NCI-H82 (cell line): ENCODE data around the gene CYP4V2.
A peak's percentile ranks its signal among the peaks of the same experiment; 100 is the strongest.

Source experiments
- DNase-seq: peaks from one replicate; lab custom pipeline; 2025; lab: John Stamatoyannopoulos, UW

The CYP4V2 gene

DNA sequence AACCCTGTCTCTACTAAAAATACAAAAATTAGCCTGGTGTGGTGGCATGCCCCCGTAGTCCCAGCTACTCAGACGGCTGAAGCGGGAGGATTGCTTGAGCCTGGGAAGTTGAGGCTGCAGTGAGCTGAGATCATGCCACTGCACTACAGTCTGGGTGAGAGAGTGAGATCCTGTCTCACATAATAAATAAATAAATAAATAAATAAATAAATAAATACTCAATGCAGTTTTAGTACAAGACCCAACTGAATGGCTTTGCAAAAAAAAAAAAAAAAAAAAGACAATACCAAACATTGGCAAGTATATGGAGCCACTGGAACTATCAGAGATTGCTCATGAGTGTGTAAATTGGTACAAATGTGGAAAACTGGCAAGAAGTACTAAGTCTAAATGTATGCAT lies 3.3 kb upstream of the CYP4V2 start:
- DNase-seq, result no peak

DNA sequence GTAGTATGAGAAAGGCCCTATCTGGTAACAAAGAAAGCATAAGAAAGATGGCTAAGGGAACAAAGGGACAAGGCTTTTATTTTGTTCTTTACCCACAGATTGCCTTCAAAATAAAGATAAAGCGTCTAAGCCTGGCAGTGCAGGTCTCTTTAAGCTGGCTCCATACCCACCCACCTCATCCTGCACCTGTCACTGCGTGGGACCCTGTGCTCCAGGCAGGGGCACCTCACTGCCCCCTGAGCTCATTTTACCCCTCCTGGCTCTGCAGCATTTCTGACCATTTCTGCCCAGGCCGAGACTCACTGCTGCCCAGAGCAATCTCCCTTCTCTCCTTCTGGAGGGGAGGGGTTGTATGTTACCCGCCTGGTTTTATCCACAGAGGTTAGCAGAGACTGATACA lies 1.7 kb upstream of the CYP4V2 start:
- DNase-seq, result no peak

DNA sequence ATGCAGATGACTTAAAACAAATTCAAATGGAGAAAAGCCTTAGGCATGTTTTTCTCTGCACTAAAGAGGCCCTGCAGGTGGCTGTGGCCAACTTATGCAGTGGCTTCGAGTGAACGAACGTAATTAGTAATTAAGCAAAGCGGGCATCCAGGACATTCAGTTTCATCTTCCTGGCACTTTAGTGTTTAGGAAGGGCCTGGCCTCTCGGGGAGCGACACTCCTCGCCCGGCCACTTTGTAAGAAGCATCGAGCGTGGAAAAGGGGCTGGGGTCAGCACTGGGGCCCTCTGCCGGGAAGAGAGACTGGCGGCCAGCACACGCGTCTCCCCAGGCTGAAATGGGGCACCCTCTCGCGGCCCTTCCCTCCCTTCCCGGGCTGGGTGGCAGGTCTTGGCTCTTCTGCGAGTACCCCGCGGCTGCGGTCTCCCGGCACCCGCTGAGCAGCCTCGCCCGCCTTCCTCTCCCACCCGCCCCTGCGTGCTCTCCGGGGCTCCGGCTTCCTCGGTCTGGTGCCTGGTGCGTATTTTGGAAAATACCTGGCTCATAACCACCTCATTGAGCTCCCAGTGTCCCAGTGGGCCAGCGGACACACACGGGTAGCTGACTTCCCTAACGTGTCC lies 677 bp upstream of the CYP4V2 start:
- DNase-seq, result peak; percentile 49

DNA sequence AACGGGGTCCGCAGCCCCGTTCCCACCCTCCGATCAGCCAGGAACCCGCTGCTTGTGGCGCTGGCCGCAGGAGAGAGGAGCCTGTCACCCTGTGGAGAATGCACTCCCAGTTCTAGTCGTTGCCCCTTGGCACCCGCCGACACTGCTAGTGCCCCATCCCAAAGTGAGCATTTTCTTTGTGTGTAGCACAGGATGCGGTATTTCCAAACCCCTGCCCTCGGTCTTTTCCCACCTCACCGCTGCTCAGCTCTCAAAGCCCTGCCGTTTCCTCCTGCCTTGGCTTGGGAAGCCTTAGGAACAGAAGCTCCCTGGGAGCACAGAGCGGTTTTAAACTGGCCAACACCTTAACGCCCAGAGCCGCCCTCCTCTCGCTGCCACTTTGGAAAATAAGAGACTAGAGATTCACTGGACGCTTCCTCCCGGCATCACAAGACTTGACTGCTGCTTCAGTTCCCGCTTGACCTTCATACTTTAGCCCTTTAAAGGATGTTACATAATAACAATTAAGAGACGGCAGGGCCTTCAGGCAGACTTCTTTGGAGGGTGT lies 772 bp downstream of the CYP4V2 start:
- peak; percentile 44 for DNase-seq

DNA sequence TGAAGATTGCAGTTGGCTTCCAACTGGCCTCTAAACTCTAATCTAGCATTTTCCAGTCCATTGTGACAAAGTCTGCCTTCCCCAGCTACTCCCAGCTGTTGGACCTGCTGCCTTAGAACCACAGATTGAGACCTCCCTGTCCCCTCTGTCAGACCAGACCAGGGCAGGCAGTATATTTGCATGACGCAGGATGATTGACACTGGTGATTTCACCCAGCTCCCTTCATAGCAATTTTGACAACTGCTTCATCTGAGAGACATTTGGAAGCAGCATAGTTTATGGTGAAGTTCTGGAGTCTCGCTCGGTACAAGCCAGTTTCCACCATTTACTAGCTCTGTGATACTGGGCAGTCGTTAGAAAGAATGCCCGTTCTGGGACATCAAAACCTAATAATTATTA lies 2.5 kb downstream of the CYP4V2 start:
- DNase-seq, result no peak

DNA sequence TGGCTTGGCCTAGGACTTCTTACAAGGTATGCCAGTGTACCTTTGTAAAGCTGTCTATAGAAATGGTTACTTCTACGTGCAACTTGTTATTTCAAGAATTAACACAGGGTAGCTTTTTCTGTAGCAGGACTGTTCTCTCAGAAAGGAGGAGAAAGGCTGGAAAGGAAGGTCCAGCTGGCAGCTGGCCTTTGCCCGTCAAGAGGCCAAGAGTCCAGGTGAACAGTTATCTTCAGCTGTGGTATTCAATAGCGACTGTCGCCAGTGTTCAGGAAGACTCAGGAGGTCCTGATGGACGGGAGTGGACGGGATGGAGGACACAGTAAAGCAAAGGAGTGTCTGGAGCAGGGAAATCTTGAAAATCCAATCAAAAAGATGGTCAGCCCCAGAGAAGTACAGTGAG lies 4.7 kb downstream of the CYP4V2 start:
- no peak for DNase-seq

DNA sequence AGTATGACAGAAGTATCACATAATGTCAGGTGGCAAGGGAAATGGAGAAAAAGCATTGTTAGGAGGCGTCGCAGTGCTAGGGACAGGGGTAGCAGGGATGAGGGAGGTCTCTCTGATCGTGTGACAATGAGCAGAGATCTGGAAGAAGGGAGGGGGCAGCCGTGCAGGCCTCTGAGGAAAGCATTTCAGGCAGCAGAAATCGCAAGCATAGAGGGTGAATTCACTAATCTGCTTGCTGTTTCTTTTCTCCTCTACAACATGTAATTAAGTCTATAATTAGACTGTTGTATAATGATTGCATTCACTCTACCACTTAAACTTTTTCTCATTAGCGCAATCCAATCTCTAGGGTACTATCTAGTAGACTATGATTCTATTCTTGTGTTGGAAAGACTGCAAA lies 9.1 kb downstream of the CYP4V2 start:
- DNase-seq, result no peak

DNA sequence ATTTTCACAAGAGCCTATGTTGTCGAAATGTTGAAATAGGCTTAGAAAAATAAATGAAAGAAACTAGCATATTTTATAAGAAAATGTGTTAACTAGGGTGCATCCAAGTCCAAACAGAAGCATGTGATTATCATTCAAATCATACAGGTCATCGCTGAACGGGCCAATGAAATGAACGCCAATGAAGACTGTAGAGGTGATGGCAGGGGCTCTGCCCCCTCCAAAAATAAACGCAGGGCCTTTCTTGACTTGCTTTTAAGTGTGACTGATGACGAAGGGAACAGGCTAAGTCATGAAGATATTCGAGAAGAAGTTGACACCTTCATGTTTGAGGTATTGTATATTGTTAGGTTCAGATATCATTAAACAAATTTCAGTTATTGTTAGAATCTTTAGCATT lies 9.6 kb downstream of the CYP4V2 start:
- no peak for DNase-seq

DNA sequence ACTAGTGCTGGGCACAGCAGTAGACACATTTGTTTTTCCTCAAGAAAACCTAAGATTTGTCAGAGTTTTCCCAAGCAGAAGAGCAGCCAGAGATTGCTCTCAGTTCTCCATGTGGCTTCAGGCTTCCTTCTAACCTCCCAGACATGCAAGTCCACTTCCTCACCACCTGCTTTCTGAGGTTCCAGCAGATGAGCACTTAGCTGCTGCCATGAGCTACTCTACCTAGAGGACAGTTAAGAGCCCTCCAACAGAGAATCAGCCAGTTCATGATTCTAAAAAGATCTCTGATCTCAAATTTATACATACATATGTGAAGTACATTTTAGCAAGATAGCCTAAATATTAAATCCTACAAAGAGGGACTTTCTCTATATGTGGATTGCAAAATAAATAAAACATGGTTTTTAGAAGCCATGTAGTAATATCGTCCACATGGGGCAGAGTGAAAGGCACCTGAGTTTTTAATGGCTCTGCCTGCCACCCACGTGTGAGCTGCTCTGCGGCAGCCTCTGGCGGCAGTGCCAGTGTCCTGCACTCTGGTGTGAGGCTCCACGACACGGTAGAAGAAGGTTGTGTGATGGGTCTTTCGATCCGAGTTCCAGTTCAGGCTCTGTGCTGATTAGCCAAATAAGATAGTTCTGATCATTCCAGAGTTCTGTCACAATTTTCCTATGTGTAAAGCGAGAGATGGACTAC lies 10.3 kb downstream of the CYP4V2 start:
- DNase-seq, result peak; percentile 56

DNA sequence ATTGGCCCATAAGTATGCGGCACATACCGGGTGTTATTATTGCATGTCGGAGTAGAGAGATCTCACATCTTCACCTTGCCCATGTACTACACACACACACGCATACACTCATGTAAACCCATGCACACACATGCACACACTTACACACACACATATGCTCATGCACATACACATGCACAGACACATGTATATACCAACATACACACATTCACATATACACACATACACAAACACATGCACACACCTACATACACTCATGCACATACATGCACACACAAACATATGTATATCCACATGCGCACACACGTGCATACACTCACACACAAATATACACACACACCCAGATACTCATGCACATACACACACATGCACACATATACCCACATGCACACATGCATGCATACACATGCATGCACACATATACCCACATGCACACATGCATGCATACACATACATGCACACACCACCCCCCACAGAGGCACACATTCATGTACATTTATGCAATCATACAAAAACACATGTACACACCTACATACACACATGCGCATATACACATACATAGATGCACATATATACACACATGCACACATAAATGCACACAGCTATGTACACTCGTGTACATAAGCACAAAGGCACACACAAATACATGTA lies 11.2 kb downstream of the CYP4V2 start:
- no peak for DNase-seq

DNA sequence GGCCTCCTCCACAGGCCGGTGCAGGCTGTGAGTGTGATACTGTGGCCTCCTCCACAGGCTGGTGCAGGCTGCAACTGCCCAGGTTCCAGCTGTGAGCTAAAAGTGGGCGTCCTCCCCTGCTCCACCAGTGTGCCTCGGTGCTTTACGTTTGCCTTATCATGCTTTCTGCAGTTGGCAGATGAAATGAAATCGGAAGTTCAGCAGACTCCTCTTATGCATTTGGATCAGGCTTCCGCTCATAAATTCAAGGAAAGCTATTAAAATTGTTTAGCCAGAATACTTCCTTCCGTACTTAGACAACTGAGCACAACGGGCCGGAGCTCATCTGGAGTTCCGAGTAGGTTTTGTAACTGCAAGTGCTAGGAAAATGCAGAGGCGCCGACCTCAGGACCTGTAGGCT lies 12.0 kb downstream of the CYP4V2 start:
- DNase-seq, result no peak

DNA sequence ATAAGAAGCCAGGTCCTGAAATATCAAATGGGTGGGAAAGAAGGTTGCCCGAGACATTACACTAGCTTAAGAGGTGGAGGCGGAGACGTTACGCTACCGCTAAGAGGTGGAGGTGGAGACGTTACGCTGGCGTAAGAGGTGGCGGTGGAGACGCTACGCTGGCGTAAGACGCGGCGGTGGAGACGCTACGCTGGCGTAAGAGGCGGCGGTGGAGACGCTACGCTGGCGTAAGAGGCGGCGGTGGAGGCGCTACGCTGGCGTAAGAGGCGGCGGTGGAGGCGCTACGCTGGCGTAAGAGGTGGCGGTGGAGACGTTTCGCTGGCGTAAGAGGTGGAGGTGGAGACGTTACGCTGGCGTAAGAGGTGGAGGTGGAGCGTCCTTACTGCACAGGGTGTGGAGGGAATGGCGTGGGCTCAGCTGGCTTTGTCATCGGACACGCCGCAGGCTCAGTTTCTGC lies 12.8 kb downstream of the CYP4V2 start:
- DNase-seq, result no peak

DNA sequence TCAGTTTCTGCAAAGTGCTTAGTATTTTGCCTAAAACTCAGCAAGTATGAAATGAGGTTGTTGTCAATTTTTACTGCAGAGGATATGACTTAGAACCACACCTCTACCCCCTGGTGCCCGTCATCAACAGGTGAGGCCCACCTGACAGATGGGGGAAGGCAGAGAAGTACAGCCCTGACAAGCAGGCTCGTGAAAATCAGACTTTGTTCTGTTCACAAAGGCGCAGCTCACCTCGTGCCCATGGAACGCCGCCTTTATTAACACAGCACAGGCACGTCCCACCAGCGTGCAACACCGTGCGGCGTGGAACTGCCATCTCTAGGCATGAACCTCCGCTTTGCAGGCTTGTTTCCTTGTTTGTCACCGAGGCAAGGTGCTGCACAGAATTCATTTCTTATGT lies 13.3 kb downstream of the CYP4V2 start:
- no peak for DNase-seq

DNA sequence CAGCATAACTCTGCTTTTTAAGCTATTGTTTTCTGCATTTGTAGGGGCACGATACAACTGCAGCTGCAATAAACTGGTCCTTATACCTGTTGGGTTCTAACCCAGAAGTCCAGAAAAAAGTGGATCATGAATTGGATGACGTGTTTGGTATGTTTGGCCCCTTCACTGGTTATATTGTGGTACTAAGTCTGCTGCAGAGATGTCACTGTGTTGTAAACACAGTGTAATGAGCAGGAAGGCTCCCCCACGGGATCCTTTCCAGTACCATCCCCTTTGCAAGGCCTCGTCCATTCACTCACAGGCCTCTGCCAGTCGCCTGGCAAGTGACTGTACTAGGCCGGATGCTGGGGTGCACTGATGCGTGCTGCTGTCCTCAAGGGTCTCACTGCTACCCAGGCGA lies 13.8 kb downstream of the CYP4V2 start:
- no peak for DNase-seq

DNA sequence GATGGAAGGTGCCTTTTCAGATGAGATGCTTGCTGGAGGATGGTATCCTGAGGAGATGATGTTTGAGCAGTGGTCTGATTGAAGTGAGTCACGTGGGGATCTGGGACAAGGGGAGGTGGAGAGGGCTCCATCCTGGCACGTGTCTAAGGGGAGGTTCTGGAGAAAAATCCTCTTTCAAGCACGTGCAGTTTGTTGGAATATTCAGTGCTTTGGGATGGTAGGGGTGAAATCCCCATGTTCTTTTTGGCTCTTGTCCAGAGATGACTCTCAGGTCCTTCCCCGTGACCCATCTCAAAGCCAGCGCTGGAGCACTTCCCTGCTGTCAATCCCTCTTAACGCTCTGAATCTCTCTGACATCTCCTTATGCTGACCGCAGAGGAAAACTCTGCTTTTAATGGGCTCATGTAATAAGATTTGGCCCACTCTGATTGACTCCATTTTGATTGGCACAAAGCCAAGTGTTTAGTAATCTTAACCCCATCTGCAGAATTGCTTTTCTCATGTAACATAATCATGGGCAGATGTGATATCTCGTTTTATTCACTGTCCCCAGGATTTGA lies 25.2 kb downstream of the CYP4V2 start:
- DNase-seq, result peak; percentile 94

DNA sequence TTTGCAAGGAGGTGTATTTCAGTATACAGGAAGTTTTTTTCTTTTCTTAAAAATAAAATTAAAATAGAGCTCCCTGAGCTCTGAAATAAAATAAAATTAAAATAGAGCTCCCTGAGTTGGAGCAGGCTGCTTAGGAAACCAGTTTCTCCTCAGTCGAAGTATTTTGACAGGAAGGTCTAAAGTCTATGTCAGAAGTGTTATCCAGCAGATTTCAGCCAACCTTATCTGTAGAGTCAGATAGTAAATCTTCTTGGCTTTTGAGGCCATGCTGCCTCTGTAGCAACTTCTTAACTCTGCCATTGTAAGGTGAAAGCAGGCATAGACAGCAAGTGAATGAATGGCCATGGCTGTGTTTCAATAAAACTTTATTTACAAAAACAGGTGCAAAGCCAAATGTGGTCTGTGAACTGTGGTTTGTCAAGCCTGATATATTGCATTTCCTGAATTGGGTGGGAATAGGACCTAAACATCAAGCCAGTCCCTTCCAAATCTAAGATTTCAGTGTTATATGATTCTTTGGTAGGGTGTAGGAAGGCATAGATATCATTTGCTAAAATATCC lies 26.4 kb downstream of the CYP4V2 start:
- no peak for DNase-seq

DNA sequence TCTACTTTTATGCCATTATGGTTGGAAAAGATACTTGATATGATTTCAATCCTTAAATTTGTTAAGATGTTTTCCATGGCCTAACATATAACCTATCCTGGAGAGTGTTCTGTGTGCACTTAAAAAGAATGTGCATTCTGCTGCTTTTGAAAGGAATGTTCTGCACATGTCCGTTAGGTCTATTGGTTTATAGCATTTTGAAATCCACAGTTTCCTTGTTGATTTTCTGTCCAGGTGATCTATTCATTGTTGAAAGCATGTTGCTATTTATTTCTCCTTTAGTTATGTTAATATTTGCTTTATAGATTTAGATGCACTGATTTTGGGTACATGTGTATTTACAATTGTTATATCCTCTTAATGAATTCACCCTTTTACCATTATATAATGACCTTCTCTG lies 30.3 kb downstream of the CYP4V2 start:
- no peak for DNase-seq

DNA sequence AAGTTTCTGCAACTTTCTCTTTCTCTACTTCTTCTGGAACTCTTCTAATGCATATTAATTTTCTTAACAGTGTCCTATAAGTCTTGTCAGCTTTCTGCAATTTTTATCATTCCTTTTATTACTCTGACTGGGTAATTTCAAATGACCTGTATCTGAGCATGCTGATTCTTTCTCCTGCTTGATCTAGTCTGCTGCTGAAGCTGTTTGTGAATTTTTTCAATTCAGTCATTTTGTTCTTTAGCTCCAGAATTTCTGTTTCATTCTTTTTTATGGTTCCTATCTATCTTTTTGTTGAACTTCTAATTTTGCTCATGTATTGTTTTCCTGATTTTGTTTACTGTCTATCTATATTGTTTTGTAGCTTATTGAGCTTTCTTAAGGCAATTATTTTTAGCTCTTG lies 34.5 kb downstream of the CYP4V2 start:
- DNase-seq, result no peak

DNA sequence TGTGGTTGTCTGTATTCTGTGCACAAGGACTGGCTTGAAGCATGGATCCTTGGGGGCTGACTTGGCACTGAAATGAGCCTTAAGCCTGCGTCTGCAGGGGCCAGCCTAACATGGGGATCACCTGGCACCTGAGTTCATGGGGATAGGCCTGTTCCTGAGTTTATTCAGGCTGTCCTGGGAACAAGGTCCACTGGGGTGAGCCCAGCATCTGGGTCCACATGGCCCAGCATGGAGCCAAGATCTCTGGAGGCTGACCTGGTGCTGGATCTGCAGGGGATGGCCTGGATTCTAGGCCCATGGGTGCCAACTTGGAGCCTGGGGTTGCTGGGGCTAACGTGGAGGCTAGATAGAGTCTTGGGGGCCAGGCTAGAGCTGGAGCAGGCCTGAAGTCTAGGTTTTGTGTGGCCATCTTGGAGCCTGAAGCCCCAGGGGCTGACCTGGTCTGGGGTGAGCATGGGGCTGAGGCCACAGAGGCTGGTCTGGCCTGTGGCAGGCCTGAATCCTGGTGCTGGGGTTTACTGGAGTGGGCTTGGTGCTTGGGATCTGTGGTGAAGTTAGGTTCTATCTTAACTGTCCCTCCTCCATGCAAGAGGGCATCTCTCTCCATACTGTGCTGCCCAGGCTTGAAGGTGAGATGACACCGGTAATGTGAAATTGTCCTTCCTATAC lies 35.3 kb downstream of the CYP4V2 start:
- no peak for DNase-seq

DNA sequence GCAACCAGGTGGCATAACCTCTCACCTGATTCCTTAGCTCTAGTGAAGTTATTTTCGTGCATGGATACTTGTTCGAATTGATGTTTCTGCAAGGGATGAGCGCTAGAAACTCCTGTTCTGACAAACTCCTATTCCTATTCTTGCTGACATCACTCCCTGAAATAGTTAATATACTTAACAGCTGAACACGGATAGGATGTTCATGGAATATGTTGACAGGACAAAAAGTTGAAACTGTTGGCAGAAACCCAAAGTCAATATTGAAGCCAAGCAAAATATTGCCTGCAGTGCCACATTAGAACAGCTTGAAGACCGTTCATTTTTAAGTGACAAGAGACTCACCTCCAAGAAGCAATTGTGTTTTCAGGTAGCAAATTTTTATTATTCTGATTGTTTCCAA lies 35.9 kb downstream of the CYP4V2 start, which contains the start of gene KLKB1:
Gene KLKB1, plus strand, starts transcription at position 287 of the 400 bp plus-strand sequence. CDS start 689 bp downstream, outside the sequence.
- DNase-seq, result no peak

DNA sequence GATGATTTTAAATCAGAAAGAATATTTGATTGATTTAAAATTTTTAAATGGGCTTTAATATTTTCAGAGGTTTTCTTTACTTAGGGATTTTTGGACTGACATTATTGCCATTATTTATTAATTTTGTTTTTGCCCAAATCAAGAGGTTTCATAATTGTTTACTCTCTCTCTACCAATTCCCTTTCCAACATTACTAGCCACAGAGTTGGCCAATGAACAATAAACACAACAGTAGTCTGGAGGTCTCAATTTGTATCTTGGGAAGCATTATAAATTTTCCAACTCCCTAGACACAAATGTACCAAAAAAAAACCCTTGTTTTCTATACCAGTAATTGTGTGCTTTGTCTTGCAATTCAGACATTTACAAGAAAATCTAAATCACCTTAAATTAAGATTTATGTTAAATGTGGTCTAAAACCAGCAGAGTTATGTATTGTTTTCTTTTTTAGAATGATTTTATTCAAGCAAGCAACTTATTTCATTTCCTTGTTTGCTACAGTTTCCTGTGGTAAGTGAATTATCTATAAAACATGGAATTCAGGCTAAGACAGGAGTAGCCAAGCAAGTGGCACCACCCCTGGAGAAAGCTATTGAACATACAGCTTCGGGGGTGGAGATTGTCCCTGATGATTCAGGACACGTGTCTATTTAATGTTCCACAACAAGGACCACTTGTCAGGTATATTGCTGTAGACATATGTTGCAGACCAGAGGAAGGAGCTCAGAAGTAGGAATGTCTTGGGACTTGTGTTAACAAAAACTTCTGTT lies 36.6 kb downstream of the CYP4V2 start:
- no peak for DNase-seq
